Stimulated activated CD4-positive, alpha-beta T cell treated with anti-CD3 and anti-CD28 coated beads, TNF-alpha, amount 100 ng/mL, for 1 hour (primary cell): ENCODE measurements around the gene ARID3B.

Source experiments
- DNase-seq, 3 donors: peaks; one replicate each; pipeline ENCODE4 v3.0.0-alpha.2; 2020; ENCODE audit warnings: low read depth in 3 of 3, low spot score in 1 of 3

The ARID3B gene

DNA sequence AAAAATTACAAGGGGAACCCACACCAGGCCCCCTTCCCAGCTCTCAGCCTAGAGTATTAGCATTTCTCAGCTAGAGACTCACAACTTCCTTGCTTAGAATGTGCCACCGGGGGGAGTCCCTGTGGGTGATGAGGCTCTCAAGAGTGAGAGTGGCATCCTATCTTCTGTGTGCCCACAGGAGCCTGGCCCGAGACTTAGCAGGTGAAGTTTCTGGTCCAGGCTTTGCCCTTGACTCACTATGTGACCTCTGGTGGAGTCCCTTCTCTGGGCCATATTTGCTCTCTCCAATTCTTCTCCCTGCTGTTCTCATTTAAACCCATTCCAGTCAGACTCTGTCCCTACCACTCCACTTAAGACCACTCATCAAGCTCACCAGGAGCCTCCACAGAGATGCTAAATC lies 92.8 kb downstream of the ARID3B start:
- no peak for DNase-seq

DNA sequence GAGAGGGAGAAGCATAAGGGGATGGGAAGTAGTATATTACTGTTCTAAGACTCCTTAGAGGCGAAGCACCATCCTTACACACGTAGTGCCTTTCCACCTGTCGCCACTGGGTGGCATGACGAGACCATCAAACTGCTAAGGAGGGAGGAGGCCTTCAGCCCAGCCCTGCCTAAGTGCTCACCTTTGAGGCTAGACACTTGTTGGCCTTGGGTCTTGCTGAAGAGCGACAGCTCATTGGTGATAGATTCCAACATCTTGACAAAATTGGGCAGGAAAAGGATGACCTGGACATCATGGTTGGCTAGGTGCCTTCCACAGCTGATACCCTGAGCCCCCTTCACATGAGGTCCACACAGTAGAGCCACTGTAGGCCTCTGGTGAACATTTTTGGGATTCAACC lies 94.2 kb downstream of the ARID3B start:
- peak; percentile 41 to 64 (median 45) for DNase-seq

- no peak for DNase-seq
Measured at GRCh38 chr15:74636984-74637383, 96.0 kb downstream of the ARID3B start.

DNA sequence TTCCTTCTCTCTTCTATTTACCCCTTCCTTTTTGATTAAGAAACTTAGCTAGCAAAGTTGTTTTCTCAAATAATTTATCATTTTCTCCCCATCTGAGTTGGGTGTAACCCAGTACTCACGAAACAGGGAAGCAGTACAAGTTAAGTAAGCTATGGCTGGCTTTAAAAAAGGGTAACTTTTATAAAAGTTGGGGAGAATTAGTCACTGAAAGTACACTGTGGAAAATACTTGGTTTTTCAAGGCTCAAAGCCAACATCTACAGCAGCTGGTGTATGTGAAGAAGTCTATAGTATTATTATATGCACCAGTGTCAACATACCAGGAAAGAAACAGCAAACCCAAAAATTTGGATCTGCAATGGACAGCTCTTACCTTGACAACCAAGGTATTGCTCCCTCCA lies 100.1 kb downstream of the ARID3B start:
- DNase-seq, result no peak

DNA sequence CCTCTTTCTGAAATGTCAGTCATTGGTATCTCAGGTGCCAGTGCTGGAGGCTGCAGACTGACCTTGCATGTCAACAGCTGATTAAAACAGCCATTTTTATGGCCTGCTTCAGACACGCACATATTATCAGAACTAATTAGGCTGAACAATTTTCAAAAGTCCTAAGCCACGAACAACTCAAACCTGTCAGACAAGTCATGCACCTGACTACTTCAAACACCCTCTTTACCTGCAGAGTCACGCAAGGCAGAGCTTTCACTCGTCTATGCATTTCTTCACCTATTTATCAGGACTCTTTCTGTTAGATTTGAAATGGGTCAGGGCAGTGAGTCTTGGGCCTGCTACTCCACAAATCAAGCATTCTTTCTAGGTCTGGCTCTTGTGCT lies 101.3 kb downstream of the ARID3B start:
- no peak for DNase-seq

DNA sequence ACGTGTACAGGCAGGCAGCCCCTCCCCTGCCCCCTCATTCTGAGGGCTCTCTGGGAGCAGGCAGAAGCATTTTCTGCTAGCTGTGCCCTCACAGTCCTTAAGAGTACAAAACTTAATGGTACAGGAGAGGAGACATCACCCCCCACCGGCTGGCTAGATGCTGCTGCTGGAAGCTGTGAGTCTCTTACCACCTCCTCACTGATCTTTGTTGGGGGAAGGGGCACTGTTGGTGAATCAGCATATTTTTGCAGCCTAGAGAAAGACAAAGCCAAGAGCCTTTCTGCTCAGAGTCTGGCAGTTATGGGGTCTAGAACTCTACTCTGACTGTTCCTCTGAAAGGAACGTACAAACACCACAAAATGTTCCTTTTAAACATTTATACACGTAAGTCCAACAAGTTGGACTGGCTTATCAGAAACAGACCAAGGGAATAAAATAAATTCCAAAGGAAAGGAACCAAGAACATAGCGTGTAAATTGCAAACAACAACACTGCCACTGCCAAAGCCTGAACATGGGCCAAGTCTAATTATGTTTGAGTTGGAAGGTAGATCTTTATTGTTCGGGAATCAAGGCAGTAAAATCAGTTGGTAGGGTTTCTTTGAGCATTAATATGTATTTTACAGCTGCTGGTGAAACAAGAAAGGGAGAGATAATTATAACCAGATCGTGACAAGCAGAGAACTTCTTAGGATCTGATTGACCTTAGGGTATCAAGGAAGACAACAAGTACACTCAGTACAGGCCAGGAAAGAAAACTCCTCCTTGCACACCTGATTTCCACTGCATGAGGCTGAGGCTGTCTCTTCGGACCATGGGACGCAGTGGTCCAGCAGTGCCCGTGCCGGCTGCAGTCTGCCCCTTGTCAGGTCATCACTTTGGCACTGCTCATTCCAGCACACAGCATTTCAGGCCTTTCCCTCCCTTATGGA lies 102.0 kb downstream of the ARID3B start:
- no peak for DNase-seq

- no peak for DNase-seq
Measured at GRCh38 chr15:74643665-74644204, 102.7 kb downstream of the ARID3B start.

GRCh38 chr15:74646480-74646879 lies 105.5 kb downstream of the ARID3B start:
- DNase-seq, result no peak
